ENCODE data around the gene PCNX3.
"Not testable (repeated sequence)": the region's sequence is repeated elsewhere in the genome, so short reads cannot be mapped to it uniquely, and the experiment has no call there.

Gene PCNX3

DNA sequence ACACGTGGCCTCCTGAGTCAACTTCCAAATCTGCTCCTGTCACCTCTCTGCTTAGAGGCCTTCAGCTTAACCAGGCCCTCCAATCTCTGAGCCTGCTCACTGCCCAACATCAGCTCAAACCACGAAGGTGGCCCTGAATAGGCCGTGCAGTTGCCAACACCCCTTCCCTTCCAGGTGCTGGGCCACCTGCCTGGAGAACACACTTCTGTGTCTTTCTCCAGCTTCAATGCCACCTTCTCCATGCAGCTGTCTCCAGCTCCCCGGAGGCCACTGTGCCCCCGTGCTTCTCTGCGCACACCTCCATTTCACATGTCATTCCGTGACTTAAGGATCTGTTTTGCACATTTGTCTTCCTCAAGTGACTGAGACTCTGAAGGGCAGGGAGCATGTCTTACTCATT, 41.9 kb downstream of the PCNX3 start:
- no peak for DNase-seq

DNA sequence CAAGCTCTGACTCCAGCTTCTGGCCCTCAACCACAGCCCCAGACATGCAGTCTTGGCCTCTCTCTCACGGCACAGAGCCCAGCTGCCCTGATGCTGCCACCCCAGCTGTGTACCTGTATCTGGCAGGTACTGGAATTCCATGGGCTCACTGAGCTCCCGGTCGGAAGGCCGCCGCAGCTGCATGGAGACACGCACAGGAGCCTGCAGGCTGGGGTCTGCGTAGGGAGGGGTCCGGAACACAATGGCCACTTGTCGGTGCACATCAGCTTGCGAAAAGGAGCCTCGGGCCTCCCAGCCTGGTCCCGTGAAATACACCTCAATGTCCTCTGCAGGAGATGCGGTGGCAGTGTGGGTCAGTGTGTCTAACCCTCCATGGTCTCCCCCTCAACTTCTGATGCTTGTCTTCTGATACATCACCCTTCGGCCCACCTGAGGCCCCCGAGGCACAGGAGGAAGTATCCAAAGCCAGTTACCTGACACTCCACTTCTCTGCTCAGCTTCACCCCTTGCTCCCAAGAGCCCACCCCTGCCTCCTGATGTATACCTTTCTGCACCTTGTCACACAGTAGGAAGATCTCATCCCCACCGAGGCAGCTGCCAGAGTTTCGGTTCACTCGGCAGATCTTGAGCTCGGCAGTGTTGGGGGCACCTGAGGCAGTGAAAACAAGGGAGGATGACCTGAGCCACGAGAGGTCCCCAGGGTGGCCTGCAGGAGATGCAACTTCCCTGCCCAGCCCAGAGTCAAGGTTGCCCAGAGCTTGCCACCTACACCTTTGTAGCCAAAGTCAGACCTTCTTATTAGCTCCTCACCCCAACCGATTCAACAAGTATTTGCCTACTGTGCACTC, 42.8 kb downstream of the PCNX3 start:
- DNase-seq = no peak

DNA sequence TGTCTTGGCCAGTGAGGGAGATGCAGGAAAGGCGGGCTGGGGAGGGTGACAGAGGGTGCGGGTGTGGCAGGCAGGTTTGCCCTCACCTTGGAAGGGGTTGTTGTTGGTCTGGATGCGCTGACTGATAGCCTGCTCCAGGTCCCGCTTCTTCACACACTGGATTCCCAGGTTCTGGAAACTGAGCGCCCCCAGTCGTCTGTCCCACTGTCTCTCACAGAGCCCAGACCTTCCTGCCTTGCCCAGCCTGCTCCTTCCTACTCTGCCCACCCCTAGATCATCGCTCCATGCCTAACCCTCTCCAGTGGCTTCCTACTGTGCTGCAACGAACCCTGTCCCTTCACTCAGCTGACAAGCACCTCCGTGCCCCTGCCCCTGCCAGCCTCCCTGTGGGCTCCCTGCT, 44.5 kb downstream of the PCNX3 start:
- DNase-seq = no peak

DNA sequence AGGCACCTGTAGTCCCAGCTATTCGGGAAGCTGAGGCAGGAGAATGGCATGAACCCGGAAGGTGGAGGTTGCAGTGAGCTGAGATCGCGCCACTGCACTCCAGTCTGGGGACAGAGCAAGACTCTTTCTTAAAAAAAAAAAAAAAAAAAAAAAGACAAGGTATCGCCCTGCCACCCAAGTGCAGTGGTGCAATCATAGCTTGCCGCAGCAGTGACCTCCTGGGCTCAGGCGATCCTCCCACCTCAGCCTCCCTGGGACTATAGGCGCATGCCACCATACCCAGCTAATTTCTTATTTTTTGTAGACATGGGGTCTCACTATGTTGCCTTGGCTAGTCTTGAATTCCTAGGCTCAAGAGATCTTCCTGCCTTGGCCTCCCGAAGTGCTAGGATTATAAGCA, 45.3 kb downstream of the PCNX3 start:
- not testable (repeated sequence) for DNase-seq

DNA sequence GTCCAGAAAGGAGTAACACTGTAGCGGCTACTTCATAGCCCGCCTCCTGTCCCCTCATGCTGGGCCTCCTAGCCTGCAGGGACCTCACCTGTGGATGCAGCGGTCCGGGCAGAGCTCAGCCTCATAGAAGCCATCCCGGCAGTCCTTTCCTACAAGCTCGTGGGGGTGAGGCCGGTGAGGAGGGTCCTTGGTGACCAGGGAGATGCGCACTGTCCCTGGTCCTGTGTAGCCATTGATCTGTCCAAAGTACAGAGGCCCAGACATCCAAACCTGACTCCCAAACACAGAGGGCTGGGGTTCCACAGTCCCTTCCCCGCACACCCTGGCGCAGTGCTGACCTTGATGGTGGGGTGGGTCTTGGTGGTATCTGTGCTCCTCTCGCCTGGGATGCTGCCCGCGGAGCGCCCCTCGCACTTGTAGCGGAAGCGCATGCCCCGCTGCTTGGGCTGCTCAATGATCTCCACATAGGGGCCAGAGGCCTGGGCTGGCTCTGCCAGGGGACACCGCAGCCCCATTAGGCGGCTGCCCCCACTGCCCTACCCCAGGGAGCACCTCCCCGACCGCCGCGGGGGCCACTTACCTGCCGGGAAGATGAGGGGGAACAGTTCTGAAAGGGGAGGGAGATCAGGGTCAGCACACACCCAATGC, 46.1 kb downstream of the PCNX3 start:
- DNase-seq = no peak

DNA sequence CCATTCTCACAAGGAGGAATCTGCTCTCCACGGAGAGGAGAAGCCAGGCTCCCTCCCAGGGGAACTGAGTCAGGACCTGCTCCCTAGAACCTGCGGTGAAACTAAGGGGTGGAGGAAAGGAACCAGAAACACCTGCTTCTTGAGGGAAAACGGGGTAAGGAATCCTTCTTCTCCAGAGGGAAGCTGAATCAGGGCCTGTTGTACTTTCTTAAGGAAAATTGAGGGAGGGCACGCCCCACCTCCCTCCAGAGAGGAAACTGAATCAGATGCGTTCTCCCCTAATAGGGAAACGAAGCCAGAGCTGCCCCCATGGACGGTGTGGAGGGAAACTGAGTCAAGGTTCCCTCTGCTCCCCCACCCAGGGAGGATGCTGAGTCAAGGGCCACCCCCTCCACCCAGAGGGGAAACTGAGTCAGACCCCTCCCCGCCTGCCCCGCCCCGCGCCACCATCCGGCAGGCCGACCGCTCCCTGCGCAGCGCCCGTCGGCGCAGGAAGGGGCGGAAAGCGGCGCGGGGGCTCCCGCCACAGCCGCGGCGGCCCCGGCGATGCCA, 46.7 kb downstream of the PCNX3 start:
- no peak for DNase-seq

DNA sequence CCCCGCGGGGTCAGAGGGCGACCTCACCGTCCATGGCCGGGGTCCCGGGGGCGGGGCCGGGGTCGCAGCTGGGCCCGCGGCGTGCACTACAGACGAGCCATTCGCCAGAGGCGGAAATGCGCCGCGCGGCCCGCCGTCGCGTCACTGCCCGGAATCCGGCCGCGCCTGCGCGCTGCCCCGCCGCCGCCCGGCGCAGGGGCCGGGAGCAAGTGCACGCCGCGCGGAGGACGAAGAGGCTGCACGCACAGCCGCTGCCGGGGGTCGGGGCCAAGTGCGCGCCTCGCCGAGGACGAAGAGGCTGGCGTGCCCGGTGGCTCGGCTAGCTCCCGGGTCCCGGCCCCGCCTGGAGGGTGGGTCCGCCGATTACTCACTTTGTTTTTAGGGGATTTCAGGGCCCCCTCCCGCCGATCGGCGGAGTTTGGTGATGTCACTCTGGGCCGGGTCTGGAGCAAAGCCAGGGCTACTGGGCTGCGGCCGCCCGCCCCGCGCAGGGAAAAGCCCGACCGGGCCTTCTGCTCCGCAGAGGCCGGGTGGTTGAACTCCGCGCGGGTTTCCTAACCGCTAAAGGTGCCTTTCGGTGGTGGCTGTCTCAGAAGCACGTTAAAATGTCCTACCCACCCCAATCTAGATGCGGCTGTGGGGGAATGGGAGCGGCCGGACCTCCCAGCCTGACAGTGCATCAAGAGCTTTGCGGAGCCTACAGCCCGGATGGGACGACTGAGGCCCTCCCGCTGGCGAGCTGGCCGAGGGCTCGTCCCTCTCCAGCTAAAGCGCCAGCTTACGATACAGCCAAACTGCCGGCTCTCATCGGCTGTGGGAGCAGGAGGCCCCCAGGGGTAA, 47.4 kb downstream of the PCNX3 start, which contains the start of gene RELA:
RELA (minus strand) TSS at position 118 of the 840 bp plus-strand sequence; CDS start at position 34, 84 bp downstream.
- DNase-seq = peak; percentile 93

DNA sequence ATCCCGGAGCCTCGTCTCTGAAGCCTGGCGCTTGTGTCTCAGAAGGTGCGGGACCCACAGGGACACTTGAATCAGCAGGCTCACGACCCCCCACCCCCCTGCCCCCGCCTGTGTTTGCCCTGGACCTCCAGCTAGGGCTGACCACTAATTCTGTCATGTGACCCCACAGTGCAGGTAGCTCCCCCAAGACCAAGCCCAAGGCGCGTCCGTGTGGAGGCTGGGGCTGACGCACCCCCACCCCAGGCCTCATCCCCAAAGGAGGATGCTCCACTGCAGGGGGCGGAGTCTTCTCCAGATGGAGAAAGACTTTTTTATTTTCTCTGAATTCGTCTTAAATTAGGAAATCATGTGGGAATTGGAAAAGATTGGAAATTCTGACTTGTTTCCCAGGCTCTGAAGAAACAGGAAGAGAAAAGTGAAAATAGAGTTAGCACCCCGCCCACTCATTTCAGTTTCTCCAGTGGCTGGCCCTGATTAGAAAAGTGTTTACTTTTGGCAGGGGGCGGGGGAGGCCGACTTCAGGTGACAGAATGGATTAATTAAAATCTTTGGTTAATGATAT, 48.1 kb downstream of the PCNX3 start:
- DNase-seq = peak; percentile 50

DNA sequence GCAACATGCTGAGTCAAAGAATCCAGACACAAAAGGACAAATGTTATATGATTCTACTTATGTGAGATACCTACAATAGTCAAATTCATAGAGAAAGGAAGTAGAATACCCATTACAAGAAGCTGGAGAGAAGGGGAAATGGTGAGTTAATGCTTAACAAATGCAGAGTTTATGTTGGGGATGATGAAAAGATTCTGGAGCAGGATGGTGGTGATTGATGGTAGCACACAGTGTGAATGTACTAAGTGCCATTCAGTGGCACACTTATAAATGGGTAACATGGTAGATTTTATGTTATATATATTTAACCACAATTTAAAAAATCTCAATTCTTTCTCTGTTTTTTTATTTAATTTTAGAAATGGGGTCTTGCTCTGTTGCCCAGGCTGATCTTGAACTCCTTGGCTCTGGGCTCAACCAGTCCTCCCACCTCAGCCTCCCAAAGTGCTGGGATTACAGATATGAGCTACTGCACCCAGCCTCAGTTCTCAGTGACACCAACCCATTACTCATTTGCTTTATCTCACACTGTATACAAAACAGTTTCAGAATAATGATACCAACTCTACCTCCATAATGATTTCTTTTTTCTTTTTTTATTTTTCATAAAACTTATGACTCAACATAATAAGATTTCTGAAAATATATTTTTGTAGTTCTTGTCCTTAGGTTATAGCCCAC, 56.7 kb downstream of the PCNX3 start:
- no peak for DNase-seq

DNA sequence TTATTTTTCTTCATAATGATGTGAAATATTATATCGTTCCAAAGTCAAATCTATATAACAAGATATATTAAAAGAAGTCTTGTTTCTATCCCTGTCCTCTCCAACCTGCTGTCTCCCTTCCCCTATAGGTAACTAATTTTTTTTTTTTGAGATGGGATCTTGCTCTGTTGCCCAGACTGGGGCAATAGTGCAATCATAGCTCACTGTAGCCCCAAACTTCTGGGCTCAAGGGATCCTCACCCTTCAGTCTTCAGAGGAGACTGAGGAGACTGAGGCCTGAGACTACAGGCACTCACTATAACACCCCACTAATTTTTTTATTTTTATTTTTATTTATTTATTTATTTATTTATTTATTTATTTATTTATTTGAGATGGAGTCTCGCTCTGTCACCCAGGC, 57.4 kb downstream of the PCNX3 start:
- DNase-seq = no peak

DNA sequence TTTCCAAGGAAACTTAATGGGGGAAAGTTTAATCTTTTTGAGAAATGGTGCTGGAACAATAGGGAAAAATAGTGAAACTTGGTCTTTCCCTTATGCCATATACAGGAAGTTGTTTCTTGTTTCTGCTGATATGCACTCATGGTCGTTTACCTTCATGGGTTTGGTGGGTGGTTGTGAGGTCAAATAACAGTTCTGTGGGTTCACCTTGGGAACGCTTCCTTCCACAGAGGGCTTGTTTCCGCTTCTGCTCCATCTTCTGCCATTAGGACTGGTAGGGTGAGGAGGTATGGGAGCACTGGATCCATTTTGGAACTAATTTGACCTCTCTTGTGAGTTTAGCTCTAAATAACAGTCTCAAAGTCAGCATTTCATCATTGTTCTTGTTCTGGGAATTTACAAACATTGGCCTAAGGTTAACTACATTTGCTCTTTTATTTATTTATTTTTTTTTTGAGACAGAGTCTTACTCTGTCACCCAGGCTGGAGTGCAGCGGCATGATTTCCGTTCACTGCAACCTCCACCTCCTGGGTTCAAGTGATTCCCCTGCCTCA, 64.7 kb downstream of the PCNX3 start:
- DNase-seq = no peak

DNA sequence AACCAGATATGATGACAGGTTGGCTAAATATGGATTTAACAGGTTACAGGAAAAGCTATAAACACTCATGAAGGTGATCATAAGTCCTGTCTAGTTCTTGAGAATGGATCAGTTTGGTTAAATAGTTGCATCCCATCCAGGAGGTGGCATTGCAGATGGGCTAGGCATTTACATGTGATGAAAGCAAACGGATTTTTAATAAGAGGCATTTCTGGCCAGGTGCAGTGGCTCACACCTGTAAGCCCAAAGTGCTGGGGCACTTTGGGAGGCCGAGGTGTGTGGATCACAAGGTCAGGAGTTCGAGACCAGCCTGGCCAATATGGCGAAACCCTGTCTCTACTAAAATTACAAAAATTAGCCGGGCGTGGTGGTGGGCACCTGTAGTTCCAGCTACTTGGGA, 67.9 kb downstream of the PCNX3 start:
- not testable (repeated sequence) for DNase-seq

DNA sequence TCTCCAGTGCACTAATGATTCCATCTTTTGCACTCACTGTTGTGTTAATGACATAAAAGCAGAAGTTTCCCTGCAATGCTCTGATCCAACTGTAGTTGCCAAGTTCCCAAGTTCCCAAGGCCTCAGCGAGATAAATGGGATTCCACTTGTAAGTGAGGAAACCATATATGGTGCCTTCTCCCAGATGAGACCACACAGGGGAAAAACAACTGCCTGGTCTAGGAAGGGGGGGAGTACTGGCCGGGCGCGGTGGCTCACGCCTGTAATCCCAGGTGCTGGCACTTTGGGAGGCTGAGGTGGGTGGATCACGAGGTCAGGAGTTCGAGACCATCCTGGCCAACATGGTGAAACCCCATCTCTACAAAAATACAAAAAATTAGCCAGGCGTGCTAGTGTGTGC, 70.4 kb downstream of the PCNX3 start:
- no peak for DNase-seq
